Peyer's patch (tissue), 4 donors: Measurements from ENCODE around the gene DAAM1. TPM values are rescaled to one million over a fixed set of nuclear protein-coding genes. Genes with fewer than 3 reads are reported as not detected.
A peak's percentile ranks its signal among the peaks of the same experiment; 100 is the strongest.

Source experiments
- DNase-seq, 3 donors: peaks; one replicate each; pipeline ENCODE4 v3.0.0-alpha.2; 2017 to 2019
- H3K27ac ChIP-seq, 4 donors: fragments of 200-600 bp; sonication (generic); one replicate each; pipeline ENCODE4 v1.5.1; 2016 to 2019
- H3K27me3 ChIP-seq, 2 donors: fragments of 200-600 bp; sonication (generic); one replicate each; pipeline ENCODE4 v1.5.1; 2019
- H3K36me3 ChIP-seq, 3 donors: fragments of 200-600 bp; sonication (generic); one replicate each; pipeline ENCODE4 v1.5.1; 2016 to 2019
- H3K4me1 ChIP-seq, 4 donors: fragments of 200-600 bp; sonication (generic); one replicate each; pipeline ENCODE4 v1.5.1; 2016 to 2019
- H3K4me3 ChIP-seq, 4 donors: fragments of 200-600 bp; sonication (generic); 1 replicate in 3 of 4; 2 replicates in 1 of 4; pipeline ENCODE4 v1.5.1; 2016 to 2019; ENCODE audit warnings: mild to moderate bottlenecking in 1 of 4
- H3K9me3 ChIP-seq, 4 donors: fragments of 200-600 bp; sonication (generic); one replicate each; pipeline ENCODE4 v1.5.1; 2016 to 2019; ENCODE audit warnings: mild to moderate bottlenecking in 1 of 4
- POLR2A ChIP-seq, 2 donors: fragments of 450-650 bp; IDR thresholded peaks; one replicate each; pipeline ENCODE4 v1.5.1; 2017; ENCODE audit warnings: antibody characterized with exemption in 2 of 2, mild to moderate bottlenecking in 2 of 2, moderate library complexity in 2 of 2
- total RNA-seq, 4 donors: library from RNA; depleted of rRNA; stranded (reverse); fragments of >200 nt; gene quantifications; one replicate each; pipeline ENCODE4 v1.1.0, GENCODE V29; 2016
- TF ChIP-seq, protein P1 (sequence below), 6 experiments: fragments of 450-650 bp in 4 of 6; fragments of 200-600 bp in 2 of 6; sonication (generic) in 1 of 6; IDR thresholded peaks; one replicate each; pipeline ENCODE4 v1.5.1; 2017 to 2019; ENCODE audit warnings: antibody characterized with exemption in 6 of 6, mild to moderate bottlenecking in 3 of 6, moderate library complexity in 1 of 6

DAAM1 gene
- total RNA-seq, 4 donors from 2014 or later: 17.7 to 110 (median 61.7) TPM

- no peak for TF ChIP-seq POLR2A (IDR thresholded peaks at IDR 0.05)
- TF ChIP-seq, protein P1, sequence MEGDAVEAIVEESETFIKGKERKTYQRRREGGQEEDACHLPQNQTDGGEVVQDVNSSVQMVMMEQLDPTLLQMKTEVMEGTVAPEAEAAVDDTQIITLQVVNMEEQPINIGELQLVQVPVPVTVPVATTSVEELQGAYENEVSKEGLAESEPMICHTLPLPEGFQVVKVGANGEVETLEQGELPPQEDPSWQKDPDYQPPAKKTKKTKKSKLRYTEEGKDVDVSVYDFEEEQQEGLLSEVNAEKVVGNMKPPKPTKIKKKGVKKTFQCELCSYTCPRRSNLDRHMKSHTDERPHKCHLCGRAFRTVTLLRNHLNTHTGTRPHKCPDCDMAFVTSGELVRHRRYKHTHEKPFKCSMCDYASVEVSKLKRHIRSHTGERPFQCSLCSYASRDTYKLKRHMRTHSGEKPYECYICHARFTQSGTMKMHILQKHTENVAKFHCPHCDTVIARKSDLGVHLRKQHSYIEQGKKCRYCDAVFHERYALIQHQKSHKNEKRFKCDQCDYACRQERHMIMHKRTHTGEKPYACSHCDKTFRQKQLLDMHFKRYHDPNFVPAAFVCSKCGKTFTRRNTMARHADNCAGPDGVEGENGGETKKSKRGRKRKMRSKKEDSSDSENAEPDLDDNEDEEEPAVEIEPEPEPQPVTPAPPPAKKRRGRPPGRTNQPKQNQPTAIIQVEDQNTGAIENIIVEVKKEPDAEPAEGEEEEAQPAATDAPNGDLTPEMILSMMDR (IDR thresholded peaks at IDR 0.05): no peak
- H3K4me1 ChIP-seq: peaks cover 0 to 4% (median 0%) of the 10 kb centered on the region in 4 donors
- H3K4me3 ChIP-seq: no peak overlapping the region
- no peaks in the 10 kb centered on the region for H3K9me3 ChIP-seq
- H3K27me3 ChIP-seq: no peaks in the 10 kb centered on the region
- DNase-seq: no peak
- H3K27ac ChIP-seq: peak overlapping the region in 1 of 4 donors; percentile 43
- H3K36me3 ChIP-seq: no peaks in the 10 kb centered on the region
Measured at GRCh38 chr14:59344691-59345455, 156.4 kb downstream of the DAAM1 start.

DNA sequence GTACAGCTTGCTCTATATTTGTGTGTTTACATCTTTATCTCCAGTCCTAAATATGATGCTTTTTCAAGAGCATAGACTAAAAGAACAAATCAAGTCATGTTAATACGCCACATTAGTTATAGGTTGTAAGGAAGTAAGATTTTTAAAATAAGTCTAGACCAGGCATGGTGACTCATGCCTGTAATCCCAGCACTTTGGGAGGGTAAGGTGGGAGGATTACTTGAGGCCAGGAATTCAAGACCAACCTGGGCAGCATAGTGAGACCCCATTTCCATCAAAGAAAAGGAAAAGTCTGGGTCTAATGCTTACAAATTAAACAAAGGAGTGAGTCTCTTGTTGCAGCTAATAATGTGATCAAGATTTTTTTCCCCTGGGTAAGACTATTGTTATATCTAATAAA, 157.9 kb downstream of the DAAM1 start:
- Histone ChIP-seq H3K36me3 (no peaks in the 10 kb centered on the region), H3K27ac (peak overlapping the region in 2 of 4 donors; percentile 18 to 32), H3K4me3 (no peak overlapping the region), H3K4me1 (peaks cover 0 to 4% (median 0%) of the 10 kb centered on the region in 4 donors), H3K9me3 (no peaks in the 10 kb centered on the region), H3K27me3 (no peaks in the 10 kb centered on the region)
- TF ChIP-seq POLR2A (IDR thresholded peaks at IDR 0.05): no peak
- TF ChIP-seq, protein P1 (IDR thresholded peaks at IDR 0.05): no peak
- no peak for DNase-seq

- H3K4me1 ChIP-seq: peaks cover 0 to 4% (median 0%) of the 10 kb centered on the region in 4 donors
- H3K27ac ChIP-seq: peak overlapping the region in 2 of 4 donors; percentile 18 to 32
Measured at GRCh38 chr14:59346796-59347510, 158.5 kb downstream of the DAAM1 start.

GRCh38 chr14:59347511-59347900, 159.0 kb downstream of the DAAM1 start:
- no peak for DNase-seq
- H3K9me3 ChIP-seq: no peaks in the 10 kb centered on the region
- H3K27ac ChIP-seq: peak overlapping the region in 1 of 4 donors; percentile 32
- no peak overlapping the region for H3K4me3 ChIP-seq
- no peak for TF ChIP-seq POLR2A (IDR thresholded peaks at IDR 0.05)
- TF ChIP-seq, protein P1 (IDR thresholded peaks at IDR 0.05): no peak
- H3K27me3 ChIP-seq: no peaks in the 10 kb centered on the region
- peaks cover 0 to 4% (median 0%) of the 10 kb centered on the region in 4 donors for H3K4me1 ChIP-seq
- no peaks in the 10 kb centered on the region for H3K36me3 ChIP-seq

More at GRCh38 chr14:59346796-59347510, 158.5 kb downstream of the DAAM1 start:
- Histone ChIP-seq H3K36me3 (no peaks in the 10 kb centered on the region), H3K9me3 (no peaks in the 10 kb centered on the region), H3K4me3 (no peak overlapping the region), H3K27me3 (no peaks in the 10 kb centered on the region)
- TF ChIP-seq POLR2A (IDR thresholded peaks at IDR 0.05): no peak
- TF ChIP-seq, protein P1 (IDR thresholded peaks at IDR 0.05): no peak
- no peak for DNase-seq

DNA sequence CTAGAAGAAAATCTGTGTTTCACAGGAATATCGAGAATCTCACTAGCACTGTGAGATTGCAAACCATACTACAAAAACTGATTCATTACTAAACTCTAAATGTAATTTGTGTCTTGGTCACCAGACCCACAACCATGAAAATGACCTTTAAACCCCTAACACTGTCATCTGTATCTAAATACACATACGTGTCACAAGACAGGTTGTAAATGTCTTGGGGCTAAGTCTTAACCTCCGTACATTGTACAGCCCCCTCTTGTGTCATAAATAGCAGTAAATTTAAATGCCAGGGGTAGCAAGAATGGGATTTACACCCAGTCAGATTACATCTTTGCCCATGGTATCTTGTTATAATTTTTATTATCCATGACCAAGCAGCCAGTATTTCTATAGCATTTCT, 159.4 kb downstream of the DAAM1 start:
- peaks cover 0 to 2% (median 0%) of the 10 kb centered on the region in 4 donors for H3K4me1 ChIP-seq
- no peaks in the 10 kb centered on the region for H3K36me3 ChIP-seq
- no peak for DNase-seq
- H3K4me3 ChIP-seq: no peak overlapping the region
- no peak for TF ChIP-seq POLR2A (IDR thresholded peaks at IDR 0.05)
- TF ChIP-seq, protein P1 (IDR thresholded peaks at IDR 0.05): no peak
- no peaks in the 10 kb centered on the region for H3K27me3 ChIP-seq
- peak overlapping the region in 1 of 4 donors; percentile 32 for H3K27ac ChIP-seq
- H3K9me3 ChIP-seq: no peaks in the 10 kb centered on the region
